Measurements from ENCODE around the gene LCAT.

Gene LCAT

DNA sequence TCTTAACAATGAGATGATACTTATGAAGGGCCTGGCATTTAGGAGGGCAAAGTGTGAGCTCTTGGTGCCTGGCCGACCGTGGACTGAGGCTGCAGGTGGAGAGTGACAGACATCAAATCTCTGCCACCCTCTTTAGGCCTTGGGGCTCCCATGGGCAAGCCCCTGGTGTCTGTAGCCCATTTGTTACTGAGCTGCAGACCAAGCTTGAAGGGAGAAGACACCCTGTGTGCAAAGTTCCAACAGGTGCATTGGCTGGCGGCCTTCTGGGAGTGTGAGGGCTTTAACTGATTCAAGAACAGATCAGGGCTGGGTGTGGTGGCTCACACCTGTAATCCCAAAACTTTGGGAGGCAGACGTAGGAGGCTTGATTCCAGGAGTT, 11.5 kb downstream of the LCAT start:
- H2BK120ac ChIP-seq (ENCODE audit: low read depth, low read length): no peak overlapping the region
- no peak overlapping the region for H2BK5ac ChIP-seq (ENCODE audit: low read depth, low read length, poor library complexity, severe bottlenecking)
- no peak overlapping the region for H2BK15ac ChIP-seq (ENCODE audit: low read depth, poor library complexity, severe bottlenecking)
- no peak overlapping the region for H2AFZ ChIP-seq (ENCODE audit: low read depth, low read length)
- no peak overlapping the region for H3K4me3 ChIP-seq (ENCODE audit: insufficient read depth in 1 of 2, low read depth in 1 of 2, low read length in 2 of 2)
- no peak overlapping the region for H3K9ac ChIP-seq (ENCODE audit: low read length)
- H2BK12ac ChIP-seq (ENCODE audit: low read length in 2 of 2): no peak overlapping the region
- H3K4me2 ChIP-seq (ENCODE audit: low read length, poor library complexity, severe bottlenecking): no peak overlapping the region
- no peak overlapping the region for H3K18ac ChIP-seq (ENCODE audit: low read depth in 1 of 2, low read length in 2 of 2)
- no peak overlapping the region for H3K14ac ChIP-seq (ENCODE audit: low read length in 2 of 2)
- no peak overlapping the region for H3K27ac ChIP-seq (ENCODE audit: low read length, poor library complexity, severe bottlenecking)
- H3K36me3 ChIP-seq (ENCODE audit: control insufficient read depth in 1 of 2, insufficient read depth in 2 of 2, low read depth in 1 of 2, low read length in 2 of 2): peaks cover 55 to 63% of the 10 kb centered on the region in 2 experiments
- 98% methylated on average over 3 of the region's 4 CpGs for WGBS
- no peak overlapping the region for H3K23ac ChIP-seq (ENCODE audit: low read length in 2 of 2)
- no peak overlapping the region for H3K4ac ChIP-seq (ENCODE audit: low read depth in 1 of 2, low read length in 2 of 2)
- no peaks in the 10 kb centered on the region for H3K9me3 ChIP-seq (ENCODE audit: control insufficient read depth, low read length)
- no peak overlapping the region for H4K8ac ChIP-seq (ENCODE audit: low read length)
- no peak for DNase-seq
- peaks cover 37% of the 10 kb centered on the region for H3K79me1 ChIP-seq (replicated peaks; ENCODE audit: low read length, poor library complexity, severe bottlenecking)
- no peak overlapping the region for H4K91ac ChIP-seq (ENCODE audit: low read length)
- no peaks in the 10 kb centered on the region for H3K27me3 ChIP-seq (ENCODE audit: control insufficient read depth in 1 of 2, insufficient read depth in 1 of 2, low read length in 2 of 2)
- no peak overlapping the region for H2AK5ac ChIP-seq (ENCODE audit: low read length, severe bottlenecking)
- H3K4me1 ChIP-seq (ENCODE audit: control insufficient read depth, insufficient read depth, low read depth, low read length): peaks cover 24% of the 10 kb centered on the region

DNA sequence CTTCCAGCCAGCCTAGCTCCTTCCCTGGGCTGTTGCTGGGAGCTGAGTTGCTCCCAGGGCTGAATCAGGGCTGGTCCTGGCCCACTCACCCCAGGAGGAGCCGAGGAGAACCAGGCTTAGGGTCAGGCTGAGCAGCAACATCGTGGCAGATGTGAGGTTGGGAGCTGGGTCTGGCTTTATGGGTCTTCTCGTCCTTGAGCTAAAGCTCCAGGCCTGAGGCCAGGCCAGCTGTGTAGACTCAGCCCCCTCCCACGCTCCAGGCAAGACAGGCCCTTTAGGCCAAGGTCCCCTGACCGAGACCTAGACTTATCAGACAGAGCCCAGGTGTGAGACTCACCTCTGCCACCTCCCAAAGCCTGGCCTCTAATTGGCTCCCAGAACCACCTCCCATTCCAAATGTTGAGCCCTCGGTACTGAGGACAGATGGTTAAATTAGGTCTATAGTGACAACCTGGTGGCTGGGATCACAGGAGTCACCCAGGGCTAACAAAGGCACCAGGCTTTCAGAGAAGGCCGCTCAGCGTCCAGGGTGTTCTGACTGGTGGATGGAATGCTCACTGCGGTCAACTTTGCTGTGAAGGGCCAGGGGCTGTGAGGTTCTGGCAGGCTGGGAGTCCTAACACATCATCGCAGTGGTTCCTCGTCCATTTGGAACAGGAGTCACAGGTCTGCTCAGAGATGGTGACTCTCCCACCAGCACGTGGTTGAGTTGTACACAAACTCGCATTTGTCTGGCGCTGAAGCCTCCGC, 12.0 kb downstream of the LCAT start, which contains the start of gene CTRL:
Gene CTRL, minus strand, starts transcription at position 151 of the 750 bp plus-strand sequence. Its CDS starts 10 bp downstream, at position 141.
- Histone ChIP-seq H3K23ac (ENCODE audit: low read length in 2 of 2) (no peak within 1 kb of the TSS), H3K79me1 (replicated peaks; ENCODE audit: low read length, poor library complexity, severe bottlenecking) (peaks cover 37% of the 10 kb centered on the region), H4K8ac (ENCODE audit: low read length) (no peak within 1 kb of the TSS), H3K4ac (ENCODE audit: low read depth in 1 of 2, low read length in 2 of 2) (no peak within 1 kb of the TSS), H3K9me3 (ENCODE audit: control insufficient read depth, low read length) (no peaks in the 10 kb centered on the region), H3K18ac (ENCODE audit: low read depth in 1 of 2, low read length in 2 of 2) (no peak within 1 kb of the TSS), H3K27ac (ENCODE audit: low read length, poor library complexity, severe bottlenecking) (no peak within 1 kb of the TSS), H3K4me2 (ENCODE audit: low read length, poor library complexity, severe bottlenecking) (no peak within 1 kb of the TSS), H2BK12ac (ENCODE audit: low read length in 2 of 2) (no peak within 1 kb of the TSS), H3K27me3 (ENCODE audit: control insufficient read depth in 1 of 2, insufficient read depth in 1 of 2, low read length in 2 of 2) (no peaks in the 10 kb centered on the region), H3K14ac (ENCODE audit: low read length in 2 of 2) (no peak within 1 kb of the TSS), H2AFZ (ENCODE audit: low read depth, low read length) (no peak within 1 kb of the TSS), H3K4me1 (ENCODE audit: control insufficient read depth, insufficient read depth, low read depth, low read length) (peaks cover 18% of the 10 kb centered on the region), H3K9ac (ENCODE audit: low read length) (no peak within 1 kb of the TSS), H2AK5ac (ENCODE audit: low read length, severe bottlenecking) (no peak within 1 kb of the TSS), H2BK120ac (ENCODE audit: low read depth, low read length) (no peak within 1 kb of the TSS), H3K36me3 (ENCODE audit: control insufficient read depth in 1 of 2, insufficient read depth in 2 of 2, low read depth in 1 of 2, low read length in 2 of 2) (peaks cover 59 to 68% of the 10 kb centered on the region in 2 experiments), H4K91ac (ENCODE audit: low read length) (no peak within 1 kb of the TSS), H3K4me3 (ENCODE audit: insufficient read depth in 1 of 2, low read depth in 1 of 2, low read length in 2 of 2) (no peak within 1 kb of the TSS), H2BK5ac (ENCODE audit: low read depth, low read length, poor library complexity, severe bottlenecking) (no peak within 1 kb of the TSS), H2BK15ac (ENCODE audit: low read depth, poor library complexity, severe bottlenecking) (no peak within 1 kb of the TSS)
- WGBS: 93% methylated on average over 15 of the region's 15 CpGs
- DNase-seq: no peak

DNA sequence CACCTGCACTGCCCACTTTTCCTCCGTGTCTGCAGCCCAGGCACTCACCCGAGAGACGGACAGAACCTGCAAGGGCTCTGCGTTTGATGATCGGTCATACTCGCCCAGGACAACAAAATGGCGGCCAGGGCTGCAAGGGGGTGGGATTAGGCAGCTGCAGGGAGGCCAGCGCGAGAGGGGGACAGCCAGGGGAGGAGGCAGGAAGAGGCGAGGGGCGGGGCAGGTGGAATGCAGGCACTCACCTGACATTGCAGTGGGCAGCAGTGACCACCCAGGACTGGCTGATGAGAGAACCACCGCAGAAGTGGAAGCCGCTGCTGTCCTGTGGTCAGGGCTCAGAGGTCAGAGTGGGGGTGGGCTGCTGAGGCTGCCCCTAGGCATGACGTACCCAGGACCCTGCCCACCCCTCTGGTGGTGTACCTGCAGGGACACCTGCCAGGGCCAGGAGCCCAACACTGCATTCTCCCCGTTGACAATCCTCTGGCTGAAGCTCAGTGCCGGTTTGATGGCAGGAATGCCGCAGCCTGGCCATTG, 13.2 kb downstream of the LCAT start:
- Histone ChIP-seq H2AK5ac (ENCODE audit: low read length, severe bottlenecking) (no peak overlapping the region), H3K9ac (ENCODE audit: low read length) (no peak overlapping the region), H2BK120ac (ENCODE audit: low read depth, low read length) (no peak overlapping the region), H3K27ac (ENCODE audit: low read length, poor library complexity, severe bottlenecking) (no peak overlapping the region), H2BK12ac (ENCODE audit: low read length in 2 of 2) (no peak overlapping the region), H3K4me3 (ENCODE audit: insufficient read depth in 1 of 2, low read depth in 1 of 2, low read length in 2 of 2) (no peak overlapping the region), H3K23ac (ENCODE audit: low read length in 2 of 2) (no peak overlapping the region), H3K36me3 (ENCODE audit: control insufficient read depth in 1 of 2, insufficient read depth in 2 of 2, low read depth in 1 of 2, low read length in 2 of 2) (peaks cover 59 to 69% of the 10 kb centered on the region in 2 experiments), H3K14ac (ENCODE audit: low read length in 2 of 2) (no peak overlapping the region), H4K8ac (ENCODE audit: low read length) (no peak overlapping the region), H3K4me1 (ENCODE audit: control insufficient read depth, insufficient read depth, low read depth, low read length) (peaks cover 25% of the 10 kb centered on the region), H3K9me3 (ENCODE audit: control insufficient read depth, low read length) (no peaks in the 10 kb centered on the region), H4K91ac (ENCODE audit: low read length) (no peak overlapping the region), H2BK15ac (ENCODE audit: low read depth, poor library complexity, severe bottlenecking) (no peak overlapping the region), H3K4ac (ENCODE audit: low read depth in 1 of 2, low read length in 2 of 2) (no peak overlapping the region), H3K79me1 (replicated peaks; ENCODE audit: low read length, poor library complexity, severe bottlenecking) (peaks cover 37% of the 10 kb centered on the region), H3K18ac (ENCODE audit: low read depth in 1 of 2, low read length in 2 of 2) (no peak overlapping the region), H3K4me2 (ENCODE audit: low read length, poor library complexity, severe bottlenecking) (no peak overlapping the region), H2AFZ (ENCODE audit: low read depth, low read length) (no peak overlapping the region), H2BK5ac (ENCODE audit: low read depth, low read length, poor library complexity, severe bottlenecking) (no peak overlapping the region), H3K27me3 (ENCODE audit: control insufficient read depth in 1 of 2, insufficient read depth in 1 of 2, low read length in 2 of 2) (no peaks in the 10 kb centered on the region)
- 98% methylated on average over 17 of the region's 17 CpGs for WGBS
- no peak for DNase-seq

DNA sequence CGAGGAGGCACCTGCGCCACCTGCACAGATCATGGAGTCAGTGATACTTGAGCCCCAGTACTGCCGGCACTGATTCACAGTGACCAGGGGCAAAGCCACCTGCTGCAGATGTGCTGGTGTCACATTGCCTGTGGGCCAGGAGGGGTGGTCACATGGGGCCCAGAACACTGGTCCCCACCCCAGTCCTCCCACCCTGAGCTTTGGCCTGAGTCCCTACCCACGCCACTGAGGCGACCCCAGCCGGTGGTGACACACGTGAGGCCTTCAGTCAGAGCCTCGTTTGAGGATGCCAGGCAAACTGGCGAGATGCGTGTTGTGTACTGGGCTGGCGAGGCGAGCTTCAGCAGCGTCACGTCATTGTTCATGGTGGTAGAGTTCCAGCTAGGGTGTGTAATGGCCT, 13.7 kb downstream of the LCAT start:
- peaks cover 59 to 69% of the 10 kb centered on the region in 2 experiments for H3K36me3 ChIP-seq (ENCODE audit: control insufficient read depth in 1 of 2, insufficient read depth in 2 of 2, low read depth in 1 of 2, low read length in 2 of 2)
- no peak overlapping the region for H2BK15ac ChIP-seq (ENCODE audit: low read depth, poor library complexity, severe bottlenecking)
- H3K9ac ChIP-seq (ENCODE audit: low read length): no peak overlapping the region
- H3K4ac ChIP-seq (ENCODE audit: low read depth in 1 of 2, low read length in 2 of 2): no peak overlapping the region
- H3K23ac ChIP-seq (ENCODE audit: low read length in 2 of 2): no peak overlapping the region
- no peak overlapping the region for H4K91ac ChIP-seq (ENCODE audit: low read length)
- no peak overlapping the region for H2BK5ac ChIP-seq (ENCODE audit: low read depth, low read length, poor library complexity, severe bottlenecking)
- peaks cover 39% of the 10 kb centered on the region for H3K79me1 ChIP-seq (replicated peaks; ENCODE audit: low read length, poor library complexity, severe bottlenecking)
- no peak overlapping the region for H3K18ac ChIP-seq (ENCODE audit: low read depth in 1 of 2, low read length in 2 of 2)
- no peak overlapping the region for H2BK120ac ChIP-seq (ENCODE audit: low read depth, low read length)
- no peaks in the 10 kb centered on the region for H3K27me3 ChIP-seq (ENCODE audit: control insufficient read depth in 1 of 2, insufficient read depth in 1 of 2, low read length in 2 of 2)
- H2BK12ac ChIP-seq (ENCODE audit: low read length in 2 of 2): no peak overlapping the region
- no peaks in the 10 kb centered on the region for H3K9me3 ChIP-seq (ENCODE audit: control insufficient read depth, low read length)
- 93% methylated on average over 14 of the region's 14 CpGs for WGBS
- H3K4me2 ChIP-seq (ENCODE audit: low read length, poor library complexity, severe bottlenecking): no peak overlapping the region
- no peak for DNase-seq
- no peak overlapping the region for H4K8ac ChIP-seq (ENCODE audit: low read length)
- no peak overlapping the region for H3K14ac ChIP-seq (ENCODE audit: low read length in 2 of 2)
- peaks cover 26% of the 10 kb centered on the region for H3K4me1 ChIP-seq (ENCODE audit: control insufficient read depth, insufficient read depth, low read depth, low read length)
- no peak overlapping the region for H2AFZ ChIP-seq (ENCODE audit: low read depth, low read length)
- H3K4me3 ChIP-seq (ENCODE audit: insufficient read depth in 1 of 2, low read depth in 1 of 2, low read length in 2 of 2): no peak overlapping the region
- no peak overlapping the region for H2AK5ac ChIP-seq (ENCODE audit: low read length, severe bottlenecking)
- H3K27ac ChIP-seq (ENCODE audit: low read length, poor library complexity, severe bottlenecking): no peak overlapping the region

Measured in mesenchymal stem cell (in vitro differentiated cells and primary cell).